AG04450 (cell line): ENCODE results near the gene SLC2A8. TPM values are rescaled to one million over a fixed set of nuclear protein-coding genes. Genes with fewer than 3 reads are reported as not detected.

Source experiments
- CTCF ChIA-PET: fragments of 300-600, 350-600 bp; formaldehyde crosslinking; extraction: SDS; loops from one replicate; lab custom pipeline; 2022; ENCODE audit warnings: antibody characterized with exemption, inconsistent platforms; lab: Charles Lee
- POLR2A ChIA-PET: fragments of 350-600 bp; formaldehyde crosslinking; extraction: SDS; loops from one replicate; lab custom pipeline; 2021; ENCODE audit warnings: antibody characterized with exemption, inconsistent platforms; lab: Yijun Ruan, JAX
- DNase-seq: peaks from one replicate; pipeline ENCODE4 v3.0.0-alpha.2; 2011; ENCODE audit warnings: low read depth, low spot score
- H3K27ac ChIP-seq: one replicate; pipeline ENCODE4 v1.5.1; 2012; ENCODE audit warnings: low read depth, low read length, control low read depth
- H3K27me3 ChIP-seq: one replicate; pipeline ENCODE4 v1.6.0; 2012; ENCODE audit warnings: low read length; ENCODE audit not compliant: control insufficient read depth, insufficient read depth
- H3K4me3 ChIP-seq: 2 replicates; pipeline ENCODE4 v1.5.1; 2011; ENCODE audit warnings: mild to moderate bottlenecking, low read depth, low read length, control low read depth
- H3K9me3 ChIP-seq: 2 replicates; pipeline ENCODE4 v1.5.1; 2012; ENCODE audit warnings: low read length; ENCODE audit not compliant: control insufficient read depth, insufficient read depth
- polyA plus RNA-seq: library from polyadenylated mRNA; depleted of rRNA; stranded (reverse); fragments of >200 nt; gene quantifications from 2 replicates; pipeline ENCODE4 v1.2.3, GENCODE V29; 2011
- TF ChIP-seq, protein P1 (sequence below): IDR thresholded peaks from 2 replicates; pipeline ENCODE4 v1.5.1; 2011; ENCODE audit warnings: low read depth, low read length, control low read depth, inconsistent platforms

SLC2A8 gene
- polyA plus RNA-seq, 1 experiment, result 6.3 TPM

DNA sequence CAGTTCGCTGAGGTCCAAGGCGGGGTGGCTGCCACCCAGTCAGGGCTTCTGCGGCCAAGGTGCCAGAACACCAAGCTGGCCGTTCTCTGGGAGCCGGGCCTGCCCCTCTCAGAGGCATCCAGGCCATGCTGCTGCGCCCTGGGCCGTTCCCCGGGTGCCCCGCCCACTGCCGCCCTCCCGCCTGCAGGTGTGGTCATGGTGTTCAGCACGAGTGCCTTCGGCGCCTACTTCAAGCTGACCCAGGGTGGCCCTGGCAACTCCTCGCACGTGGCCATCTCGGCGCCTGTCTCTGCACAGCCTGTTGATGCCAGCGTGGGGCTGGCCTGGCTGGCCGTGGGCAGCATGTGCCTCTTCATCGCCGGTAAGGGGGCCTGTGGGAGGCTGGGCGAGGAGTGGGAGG lies 7.7 kb downstream of the SLC2A8 start:
- no peak for DNase-seq
- TF ChIP-seq, protein P1, sequence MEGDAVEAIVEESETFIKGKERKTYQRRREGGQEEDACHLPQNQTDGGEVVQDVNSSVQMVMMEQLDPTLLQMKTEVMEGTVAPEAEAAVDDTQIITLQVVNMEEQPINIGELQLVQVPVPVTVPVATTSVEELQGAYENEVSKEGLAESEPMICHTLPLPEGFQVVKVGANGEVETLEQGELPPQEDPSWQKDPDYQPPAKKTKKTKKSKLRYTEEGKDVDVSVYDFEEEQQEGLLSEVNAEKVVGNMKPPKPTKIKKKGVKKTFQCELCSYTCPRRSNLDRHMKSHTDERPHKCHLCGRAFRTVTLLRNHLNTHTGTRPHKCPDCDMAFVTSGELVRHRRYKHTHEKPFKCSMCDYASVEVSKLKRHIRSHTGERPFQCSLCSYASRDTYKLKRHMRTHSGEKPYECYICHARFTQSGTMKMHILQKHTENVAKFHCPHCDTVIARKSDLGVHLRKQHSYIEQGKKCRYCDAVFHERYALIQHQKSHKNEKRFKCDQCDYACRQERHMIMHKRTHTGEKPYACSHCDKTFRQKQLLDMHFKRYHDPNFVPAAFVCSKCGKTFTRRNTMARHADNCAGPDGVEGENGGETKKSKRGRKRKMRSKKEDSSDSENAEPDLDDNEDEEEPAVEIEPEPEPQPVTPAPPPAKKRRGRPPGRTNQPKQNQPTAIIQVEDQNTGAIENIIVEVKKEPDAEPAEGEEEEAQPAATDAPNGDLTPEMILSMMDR, result no peak
- POLR2A ChIA-PET, result no interaction called here
- no peak overlapping the region for H3K27ac ChIP-seq
- no peak overlapping the region for H3K4me3 ChIP-seq
- H3K9me3 ChIP-seq, result no peaks in the 10 kb centered on the region; the same call in 1 of the 2 replicates
- CTCF ChIA-PET, result no interaction called here
- no peaks in the 10 kb centered on the region for H3K27me3 ChIP-seq

DNA sequence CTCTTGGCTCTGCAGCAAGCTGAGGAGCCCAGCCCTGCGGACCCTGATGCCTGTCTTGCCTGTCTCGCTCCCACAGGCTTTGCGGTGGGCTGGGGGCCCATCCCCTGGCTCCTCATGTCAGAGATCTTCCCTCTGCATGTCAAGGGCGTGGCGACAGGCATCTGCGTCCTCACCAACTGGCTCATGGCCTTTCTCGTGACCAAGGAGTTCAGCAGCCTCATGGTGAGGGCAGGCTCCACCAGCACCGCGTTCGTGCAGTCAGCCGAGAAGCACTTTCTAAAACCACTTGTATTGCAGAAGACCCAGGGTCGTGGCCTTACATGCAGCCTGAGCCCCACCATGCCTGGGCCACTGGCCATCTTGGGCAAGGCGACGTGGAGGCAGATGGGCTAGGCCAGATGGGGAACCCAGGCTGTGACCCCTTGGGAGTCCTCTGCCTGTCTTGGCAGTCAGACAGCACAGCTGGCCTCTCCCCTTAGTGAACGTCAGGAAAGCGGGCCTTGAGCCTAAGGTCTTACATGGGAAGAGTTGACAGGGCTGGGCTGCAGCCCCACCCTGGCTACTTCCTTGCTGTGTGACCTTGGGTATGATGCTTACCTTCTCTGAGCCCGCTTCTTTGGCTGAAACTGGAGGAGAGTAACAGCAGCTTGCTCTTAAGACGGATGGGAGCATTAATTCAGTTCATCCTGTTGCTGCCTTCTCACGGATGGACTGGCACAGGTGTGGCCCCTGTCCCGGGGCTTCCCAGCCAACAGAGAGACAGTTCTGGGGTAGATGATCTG lies 8.6 kb downstream of the SLC2A8 start:
- POLR2A ChIA-PET, result interaction anchor here (0.6 kb wide), 1 partner anchor 45 kb away, joined by 3 read pairs; no protein-coding TSS in a partner anchor

DNA sequence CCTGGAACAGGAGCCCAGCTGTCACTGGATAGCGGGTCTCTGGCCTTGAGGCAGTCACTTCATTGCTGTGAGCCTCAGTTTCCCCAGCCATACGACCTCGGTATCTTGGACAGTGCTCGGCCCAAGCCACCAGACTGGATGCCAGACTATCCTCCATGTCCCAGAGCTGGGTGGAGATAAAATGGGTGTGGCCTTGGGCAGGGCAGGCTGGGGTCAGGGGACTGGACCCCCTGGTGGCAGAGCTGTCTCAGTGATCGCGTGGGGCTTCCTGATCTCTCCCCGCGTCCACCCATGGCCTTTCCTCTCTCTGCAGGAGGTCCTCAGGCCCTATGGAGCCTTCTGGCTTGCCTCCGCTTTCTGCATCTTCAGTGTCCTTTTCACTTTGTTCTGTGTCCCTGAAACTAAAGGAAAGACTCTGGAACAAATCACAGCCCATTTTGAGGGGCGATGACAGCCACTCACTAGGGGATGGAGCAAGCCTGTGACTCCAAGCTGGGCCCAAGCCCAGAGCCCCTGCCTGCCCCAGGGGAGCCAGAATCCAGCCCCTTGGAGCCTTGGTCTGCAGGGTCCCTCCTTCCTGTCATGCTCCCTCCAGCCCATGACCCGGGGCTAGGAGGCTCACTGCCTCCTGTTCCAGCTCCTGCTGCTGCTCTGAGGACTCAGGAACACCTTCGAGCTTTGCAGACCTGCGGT lies 10.0 kb downstream of the SLC2A8 start:
- DNase-seq, result no peak
- ChIA-PET CTCF (interaction anchor here (0.8 to 1.6 kb wide), 2 partner anchors 8 to 10 kb away, joined by 3 to 4 read pairs; partner anchors contain the start of gene SLC2A8), POLR2A (interaction anchor here (1.2 kb wide), 1 partner anchor 17 kb away, joined by 6 read pairs; the partner anchor contains the start of gene ZNF79)
- no peak overlapping the region for H3K4me3 ChIP-seq
- TF ChIP-seq, protein P1, result no peak
- no peaks in the 10 kb centered on the region for H3K27me3 ChIP-seq
- no peaks in the 10 kb centered on the region; the same call in 1 of the 2 replicates for H3K9me3 ChIP-seq
- H3K27ac ChIP-seq, result peak overlapping the region; percentile 11

More for the DNA sequence above, 8.6 kb downstream of the SLC2A8 start:
- Histone ChIP-seq H3K4me3 (no peak overlapping the region), H3K9me3 (no peaks in the 10 kb centered on the region; the same call in 1 of the 2 replicates), H3K27ac (no peak overlapping the region), H3K27me3 (no peaks in the 10 kb centered on the region)
- TF ChIP-seq, protein P1, result no peak
- DNase-seq, result no peak
- CTCF ChIA-PET, result no interaction called here

DNA sequence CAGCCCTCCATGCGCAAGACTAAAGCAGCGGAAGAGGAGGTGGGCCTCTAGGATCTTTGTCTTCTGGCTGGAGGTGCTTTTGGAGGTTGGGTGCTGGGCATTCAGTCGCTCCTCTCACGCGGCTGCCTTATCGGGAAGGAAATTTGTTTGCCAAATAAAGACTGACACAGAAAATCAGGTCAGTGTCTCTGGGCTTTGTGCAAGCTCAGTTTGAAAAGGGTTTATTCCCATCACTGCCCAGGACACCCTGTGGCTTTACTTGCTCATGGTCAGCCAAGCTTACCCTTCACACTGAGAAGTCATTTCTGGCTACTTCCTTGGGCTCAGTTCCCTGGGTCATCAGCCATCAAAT lies 10.5 kb downstream of the SLC2A8 start:
- Histone ChIP-seq H3K27me3 (no peaks in the 10 kb centered on the region), H3K4me3 (no peak overlapping the region), H3K9me3 (no peaks in the 10 kb centered on the region; the same call in 1 of the 2 replicates), H3K27ac (peak overlapping the region; percentile 11)
- POLR2A ChIA-PET, result interaction anchor here (0.7 to 1.2 kb wide), 2 partner anchors 17 to 100 kb away, joined by 3 to 6 read pairs; partner anchors contain the start of gene ZNF79
- DNase-seq, result no peak
- TF ChIP-seq, protein P1, result no peak
- CTCF ChIA-PET, result interaction anchor here (0.8 to 1.6 kb wide), 2 partner anchors 8 to 10 kb away, joined by 3 to 4 read pairs; partner anchors contain the start of gene SLC2A8
